ENCODE measurements around the gene ACMSD. TPM values are rescaled to one million over a fixed set of nuclear protein-coding genes. Genes with fewer than 3 reads are reported as not detected.

The ACMSD gene
- total and polyA plus RNA-seq, 10 of the 15 experiments (the other 5 are each of a cell fraction or from before 2014, with no cell fraction given), result 0.08 TPM; not detected in 9

DNA sequence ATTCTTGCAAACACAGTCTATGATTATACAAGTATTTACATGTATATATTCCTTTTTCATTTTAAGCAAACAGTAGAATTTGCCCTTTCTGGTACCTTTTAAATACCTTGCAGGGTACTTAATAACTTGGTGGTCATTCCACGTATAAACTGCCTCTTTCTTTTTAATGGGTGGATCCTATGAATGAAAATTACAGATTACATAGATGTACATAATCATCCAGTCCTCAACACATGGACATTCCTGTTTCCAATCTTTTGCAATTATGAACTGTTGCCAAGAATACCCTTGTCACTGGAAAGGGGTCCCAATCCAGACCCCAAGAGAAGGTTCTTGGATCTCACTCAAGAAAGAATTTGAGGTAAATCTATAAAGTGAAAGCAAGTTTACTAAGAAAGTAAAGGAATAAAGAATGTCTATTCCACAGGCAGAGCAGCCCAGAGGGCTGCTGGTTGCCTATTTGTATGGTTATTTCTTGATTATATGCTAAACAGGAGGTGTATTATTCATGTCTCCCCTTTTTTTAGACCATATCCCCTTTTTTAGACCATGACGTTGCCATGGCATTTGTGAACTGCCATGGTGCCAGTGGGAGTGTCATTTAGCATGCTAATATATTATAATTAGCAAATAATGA is 72.5 kb downstream of the ACMSD start (continued):
- no peak for TF ChIP-seq POLR2AphosphoS2 (IDR thresholded peaks at IDR 0.05; ENCODE audit: low read depth, low read length)
- TF ChIP-seq BRCA1 (IDR thresholded peaks at IDR 0.05; ENCODE audit: low read depth, low read length), result no peak
- no peak for TF ChIP-seq SKIL (IDR thresholded peaks at IDR 0.05; ENCODE audit: low read depth, poor library complexity, severe bottlenecking)
- no peak for TF ChIP-seq ZNF217 (IDR thresholded peaks at IDR 0.05)

DNA sequence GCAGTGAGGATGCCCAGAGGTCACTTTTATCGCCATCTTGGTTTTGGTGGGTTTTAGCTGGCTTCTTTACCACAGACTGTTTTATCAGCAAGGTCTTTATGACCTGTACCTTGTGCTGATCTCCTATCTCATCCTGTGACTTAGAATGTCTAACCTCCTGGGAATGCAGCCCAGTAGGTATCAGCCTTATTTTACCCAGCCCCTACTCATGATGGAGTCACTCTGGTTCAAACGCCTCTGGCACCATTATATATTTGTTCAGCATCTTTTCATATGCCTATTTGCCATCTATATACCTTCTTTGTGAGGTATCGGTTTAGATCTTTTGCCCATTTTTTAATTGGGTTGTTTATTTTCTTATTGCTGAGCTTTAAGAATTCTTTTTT is 73.0 kb downstream of the ACMSD start:
- TF ChIP-seq PKNOX1 (IDR thresholded peaks at IDR 0.05), result no peak
- TF ChIP-seq ATF2 (IDR thresholded peaks at IDR 0.05; ENCODE audit: low read length), result no peak
- no peak for TF ChIP-seq MYB (IDR thresholded peaks at IDR 0.05; ENCODE audit: borderline replicate concordance, low read depth, low read length)
- SMC1A ChIA-PET (ENCODE audit: uncharacterized antibody, unreplicated experiment), result no interaction called here
- H3K36me3 ChIP-seq (ENCODE audit: control insufficient read depth in 2 of 2, insufficient read depth in 2 of 2, low read length in 1 of 2), result no peaks in the 10 kb centered on the region
- H3K4me2 ChIP-seq (ENCODE audit: control insufficient read depth, insufficient read depth), result no peak overlapping the region
- CTCF ChIA-PET, result no interaction called here
- no peak overlapping the region for H2AFZ ChIP-seq (ENCODE audit: control insufficient read depth, low read depth, low read length)
- BruUV-seq (replicated peaks), result no TSS peak
- no peaks in the 10 kb centered on the region for H3K79me2 ChIP-seq (ENCODE audit: control insufficient read depth, insufficient read depth, low read length)
- H3K27me3 ChIP-seq (replicated peaks in 1 of 2; ENCODE audit: control insufficient read depth in 2 of 2, insufficient read depth in 2 of 2, low read length in 1 of 2), result no peaks in the 10 kb centered on the region
- no peaks in the 10 kb centered on the region for H3K4me1 ChIP-seq (ENCODE audit: control insufficient read depth, insufficient read depth, low read length)
- ATAC-seq (no peak), DNase-seq (ENCODE audit: low read depth, low spot score) (no peak), FAIRE-seq (no peak)
- POLR2A ChIA-PET, result no interaction called here
- H3K9me3 ChIP-seq (replicated peaks; ENCODE audit: control insufficient read depth, insufficient read depth, low read length), result no peaks in the 10 kb centered on the region; the same call in 1 of the 3 replicates
- 75% methylated on average over 3 of the region's 3 CpGs for whole genome bisulfite sequencing (ENCODE audit: insufficient coverage, insufficient replicate concordance, low lambda C conversion rate, missing lambda C conversion rate)
- H3K9ac ChIP-seq (ENCODE audit: control insufficient read depth, insufficient read depth, low read length), result no peak overlapping the region
- intact Hi-C loops (cut with micrococcal nuclease; ENCODE audit: unreplicated experiment), result loop anchor here (10.0 kb wide), 1 partner anchor 797 kb away; no protein-coding TSS in a partner anchor
- in situ Hi-C loops (cut with MboI), result loop anchor here (10.0 kb wide), 1 partner anchor 797 kb away; no protein-coding TSS in a partner anchor
- no peak overlapping the region for H3K27ac ChIP-seq (ENCODE audit: control insufficient read depth, insufficient read depth)
- H3K4me3 ChIP-seq, result no peak overlapping the region
- RAD21 ChIA-PET (ENCODE audit: unreplicated experiment), result no interaction called here
- no peaks in the 10 kb centered on the region for H4K20me1 ChIP-seq (ENCODE audit: control insufficient read depth, insufficient read depth)

Data from GM12878 (cell line).